ENCODE measurements around the gene KPNA4. TPM values are rescaled to one million over a fixed set of nuclear protein-coding genes. Genes with fewer than 3 reads are reported as not detected.
"Not testable (repeated sequence)": the region's sequence is repeated elsewhere in the genome, so short reads cannot be mapped to it uniquely, and the experiment has no call there.

Gene KPNA4
- total and polyA plus RNA-seq, 8 donors, result 5.8 to 23.9 (median 17.4) TPM

DNA sequence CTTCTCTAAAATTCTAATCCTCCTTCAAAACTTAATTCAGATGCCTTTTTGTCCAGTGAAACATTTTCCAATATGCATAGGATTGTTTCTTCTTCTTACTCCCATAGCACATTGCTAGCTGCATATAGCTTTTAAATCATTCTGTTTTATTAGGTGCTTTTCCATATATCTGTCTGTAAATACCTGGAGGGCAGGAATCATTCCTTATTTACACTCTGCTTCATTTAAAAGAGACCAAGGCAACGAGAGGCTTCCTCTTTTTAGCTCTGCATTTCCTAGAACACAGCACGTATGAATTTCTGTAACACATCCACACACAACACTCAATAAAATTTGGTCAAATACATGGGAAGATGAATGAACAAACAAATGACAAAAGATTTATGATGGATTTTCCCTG, 43.5 kb upstream of the KPNA4 start:
- no peak for FAIRE-seq

DNA sequence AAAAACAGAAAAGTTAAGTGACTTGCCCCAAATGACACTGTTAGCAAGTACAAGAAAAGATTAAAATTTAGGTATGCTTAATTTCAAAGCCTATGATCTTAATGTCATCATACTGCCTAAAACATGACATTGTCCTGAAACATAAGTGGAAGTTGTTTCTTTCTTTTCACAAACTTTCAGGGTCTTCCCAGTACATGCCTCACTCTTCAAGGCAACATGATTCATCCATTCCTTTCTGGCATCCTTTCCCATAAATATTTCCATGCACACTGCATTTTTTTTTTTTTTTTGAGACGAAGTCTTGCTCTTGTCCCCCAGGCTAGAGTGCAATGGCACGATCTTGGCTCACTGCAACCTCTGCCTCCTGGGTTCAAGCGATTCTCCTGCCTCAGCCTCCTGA, 42.5 kb upstream of the KPNA4 start:
- Histone ChIP-seq H3K4me3 (no peak overlapping the region), H3K27ac (no peak overlapping the region), H3K36me3 (no peaks in the 10 kb centered on the region), H3K4me1 (no peaks in the 10 kb centered on the region), H3K27me3 (no peaks in the 10 kb centered on the region), H3K9me3 (no peaks in the 10 kb centered on the region)
- FAIRE-seq (no peak), DNase-seq (no peak), ATAC-seq (no peak)
- intact Hi-C loops (cut with DNase I), result no loop called here
- TF ChIP-seq, protein P1, sequence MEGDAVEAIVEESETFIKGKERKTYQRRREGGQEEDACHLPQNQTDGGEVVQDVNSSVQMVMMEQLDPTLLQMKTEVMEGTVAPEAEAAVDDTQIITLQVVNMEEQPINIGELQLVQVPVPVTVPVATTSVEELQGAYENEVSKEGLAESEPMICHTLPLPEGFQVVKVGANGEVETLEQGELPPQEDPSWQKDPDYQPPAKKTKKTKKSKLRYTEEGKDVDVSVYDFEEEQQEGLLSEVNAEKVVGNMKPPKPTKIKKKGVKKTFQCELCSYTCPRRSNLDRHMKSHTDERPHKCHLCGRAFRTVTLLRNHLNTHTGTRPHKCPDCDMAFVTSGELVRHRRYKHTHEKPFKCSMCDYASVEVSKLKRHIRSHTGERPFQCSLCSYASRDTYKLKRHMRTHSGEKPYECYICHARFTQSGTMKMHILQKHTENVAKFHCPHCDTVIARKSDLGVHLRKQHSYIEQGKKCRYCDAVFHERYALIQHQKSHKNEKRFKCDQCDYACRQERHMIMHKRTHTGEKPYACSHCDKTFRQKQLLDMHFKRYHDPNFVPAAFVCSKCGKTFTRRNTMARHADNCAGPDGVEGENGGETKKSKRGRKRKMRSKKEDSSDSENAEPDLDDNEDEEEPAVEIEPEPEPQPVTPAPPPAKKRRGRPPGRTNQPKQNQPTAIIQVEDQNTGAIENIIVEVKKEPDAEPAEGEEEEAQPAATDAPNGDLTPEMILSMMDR (IDR thresholded peaks at IDR 0.05), result no peak
- 66 to 69% methylated on average over 3 of the region's 3 CpGs for WGBS, 2 donors

More for the DNA sequence above, 43.5 kb upstream of the KPNA4 start:
- Histone ChIP-seq H3K27ac (no peak overlapping the region), H3K27me3 (no peaks in the 10 kb centered on the region), H3K36me3 (no peaks in the 10 kb centered on the region), H3K9me3 (no peaks in the 10 kb centered on the region), H3K4me3 (no peak overlapping the region), H3K4me1 (no peaks in the 10 kb centered on the region)
- intact Hi-C loops (cut with DNase I), result no loop called here
- DNase-seq, result no peak
- 55 to 61% methylated on average over 2 of the region's 2 CpGs for WGBS, 2 donors
- no peak for ATAC-seq
- TF ChIP-seq, protein P1 (IDR thresholded peaks at IDR 0.05), result no peak

- intact Hi-C loops (cut with DNase I), result no loop called here
- FAIRE-seq, result no peak
These were observed 39.9 kb upstream of the KPNA4 start for GRCh38 chr3:160605315-160605714.

DNA sequence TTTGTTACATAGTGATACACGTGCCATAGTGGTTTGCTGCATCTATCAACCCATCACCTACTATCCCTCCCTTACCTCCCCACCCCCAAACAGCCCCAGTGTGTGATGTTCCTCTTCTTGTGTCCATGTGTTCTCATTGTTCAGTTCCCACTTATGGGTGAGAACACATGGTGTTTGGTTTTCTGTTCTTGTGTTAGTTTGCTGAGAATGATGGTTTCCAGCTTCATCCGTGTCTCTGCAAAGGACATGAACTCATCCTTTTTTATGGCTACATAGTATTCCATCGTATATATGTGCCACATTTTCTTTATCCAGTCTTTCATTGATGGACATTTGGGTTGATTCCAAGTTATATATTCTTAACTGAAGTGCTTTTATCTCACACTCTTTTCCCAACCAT, 38.5 kb upstream of the KPNA4 start:
- FAIRE-seq; DNase-seq; H3K36me3 ChIP-seq; ATAC-seq; H3K9me3 ChIP-seq; intact Hi-C loops (cut with DNase I); H3K4me1 ChIP-seq; H3K4me3 ChIP-seq; H3K27ac ChIP-seq; H3K27me3 ChIP-seq: not testable (repeated sequence)
- WGBS, 2 donors, result 79% methylated on average over 3 of the region's 3 CpGs

More at GRCh38 chr3:160605315-160605714, 39.9 kb upstream of the KPNA4 start:
- Histone ChIP-seq H3K27me3 (no peaks in the 10 kb centered on the region), H3K4me3 (no peak overlapping the region), H3K27ac (no peak overlapping the region), H3K36me3 (no peaks in the 10 kb centered on the region), H3K9me3 (no peaks in the 10 kb centered on the region), H3K4me1 (peaks cover 0 to 4% (median 2%) of the 10 kb centered on the region in 3 donors)
- ATAC-seq (no peak), DNase-seq (no peak)
- TF ChIP-seq, protein P1 (IDR thresholded peaks at IDR 0.05), result no peak

- Histone ChIP-seq H3K4me1 (peaks cover 0 to 9% (median 8%) of the 10 kb centered on the region in 3 donors), H3K27ac (no peak overlapping the region), H3K4me3 (no peak overlapping the region), H3K9me3 (no peaks in the 10 kb centered on the region), H3K36me3 (no peaks in the 10 kb centered on the region), H3K27me3 (no peaks in the 10 kb centered on the region)
- DNase-seq (no peak), FAIRE-seq (no peak), ATAC-seq (no peak)
- intact Hi-C loops (cut with DNase I), result no loop called here
- TF ChIP-seq, protein P1 (IDR thresholded peaks at IDR 0.05), result no peak
These were observed 36.9 kb upstream of the KPNA4 start for GRCh38 chr3:160602259-160602658.

GRCh38 chr3:160601288-160601687, 35.9 kb upstream of the KPNA4 start:
- Histone ChIP-seq H3K27ac (no peak overlapping the region), H3K4me3 (no peak overlapping the region), H3K9me3 (no peaks in the 10 kb centered on the region), H3K36me3 (no peaks in the 10 kb centered on the region), H3K27me3 (no peaks in the 10 kb centered on the region), H3K4me1 (peaks cover 0 to 9% (median 8%) of the 10 kb centered on the region in 3 donors)
- FAIRE-seq, result no peak
- WGBS, 2 donors, result 17 to 19% methylated on average over 1 of the region's 1 CpG
- intact Hi-C loops (cut with DNase I), result no loop called here
- no peak for ATAC-seq
- TF ChIP-seq, protein P1 (IDR thresholded peaks at IDR 0.05), result no peak
- DNase-seq, result no peak
